GM04504 (cell line): ENCODE data around the gene SH2B3.

Experiments used
- DNase-seq: peaks from one replicate; pipeline ENCODE4 v3.0.0-alpha.2; 2012; ENCODE audit warnings: low read depth

Gene SH2B3

GRCh38 chr12:111428728-111429175 lies 23.0 kb downstream of the SH2B3 start:
- no peak for DNase-seq

- DNase-seq: no peak
Observed at GRCh38 chr12:111429828-111430432, 24.2 kb downstream of the SH2B3 start.

DNA sequence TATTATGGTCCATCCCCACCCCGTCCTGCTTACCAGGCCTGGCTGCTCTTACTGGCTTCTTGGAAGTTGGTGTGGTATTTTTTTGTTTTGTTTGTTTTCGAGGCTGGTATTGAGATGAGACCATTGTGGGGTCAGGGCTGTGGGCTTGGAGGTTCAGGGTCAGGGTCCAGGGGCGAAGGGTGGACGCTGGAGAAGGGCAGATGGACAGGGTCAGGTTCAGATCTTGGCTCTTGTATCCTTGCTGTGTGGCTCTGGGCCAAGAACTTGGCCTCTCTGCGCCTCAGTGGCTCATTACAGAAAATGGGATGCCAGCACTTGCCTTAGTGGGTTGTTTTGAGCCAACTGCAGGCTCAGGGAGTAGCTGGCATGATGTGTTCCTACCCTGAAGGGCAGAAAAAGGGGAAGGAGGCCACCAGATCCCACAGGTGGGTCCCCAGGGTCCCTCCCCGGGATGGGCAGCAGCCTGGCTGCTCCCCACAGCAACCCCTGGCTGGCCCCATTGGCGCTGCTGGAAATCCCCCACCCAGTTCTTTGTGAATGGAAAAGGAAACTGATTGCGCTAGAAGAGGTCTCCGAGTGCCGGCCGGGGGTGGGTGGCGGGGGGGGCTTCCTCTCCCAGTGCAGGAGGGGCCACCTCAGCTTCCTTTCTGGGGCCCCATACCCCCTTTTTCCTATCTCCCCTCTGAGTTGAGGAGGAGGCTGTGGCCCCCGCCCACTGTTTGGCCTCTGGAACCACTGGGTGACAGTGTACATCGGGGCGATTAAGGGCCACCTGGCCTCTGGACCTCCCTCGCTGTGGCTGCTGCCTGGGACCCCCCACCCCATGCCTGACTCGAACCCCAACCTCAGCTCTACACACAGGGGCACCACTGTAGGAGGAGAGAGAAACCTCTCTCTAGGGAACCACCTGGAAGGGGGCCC lies 25.0 kb downstream of the SH2B3 start:
- no peak for DNase-seq

DNA sequence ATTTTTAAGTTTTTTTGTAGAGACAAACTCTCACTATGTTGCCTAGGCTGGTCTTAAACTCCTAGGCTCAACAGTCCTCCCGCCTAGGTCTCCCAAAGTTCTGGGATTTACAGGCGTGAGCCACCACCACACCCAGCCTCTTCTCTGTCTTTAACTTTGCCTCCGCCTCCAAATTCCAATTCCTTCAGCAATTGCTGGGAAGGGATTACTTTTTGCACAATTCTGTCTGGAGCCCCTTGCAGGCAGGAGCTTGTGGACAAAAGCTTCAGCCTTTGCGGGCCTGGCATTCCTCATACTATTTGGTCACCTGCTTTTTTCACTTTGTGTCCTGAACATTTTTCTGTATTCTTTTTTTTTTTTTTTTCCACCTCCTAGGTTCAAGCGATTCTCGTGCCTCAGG lies 26.0 kb downstream of the SH2B3 start:
- no peak for DNase-seq

- DNase-seq: no peak
Observed at GRCh38 chr12:111434049-111434448, 28.3 kb downstream of the SH2B3 start.

DNA sequence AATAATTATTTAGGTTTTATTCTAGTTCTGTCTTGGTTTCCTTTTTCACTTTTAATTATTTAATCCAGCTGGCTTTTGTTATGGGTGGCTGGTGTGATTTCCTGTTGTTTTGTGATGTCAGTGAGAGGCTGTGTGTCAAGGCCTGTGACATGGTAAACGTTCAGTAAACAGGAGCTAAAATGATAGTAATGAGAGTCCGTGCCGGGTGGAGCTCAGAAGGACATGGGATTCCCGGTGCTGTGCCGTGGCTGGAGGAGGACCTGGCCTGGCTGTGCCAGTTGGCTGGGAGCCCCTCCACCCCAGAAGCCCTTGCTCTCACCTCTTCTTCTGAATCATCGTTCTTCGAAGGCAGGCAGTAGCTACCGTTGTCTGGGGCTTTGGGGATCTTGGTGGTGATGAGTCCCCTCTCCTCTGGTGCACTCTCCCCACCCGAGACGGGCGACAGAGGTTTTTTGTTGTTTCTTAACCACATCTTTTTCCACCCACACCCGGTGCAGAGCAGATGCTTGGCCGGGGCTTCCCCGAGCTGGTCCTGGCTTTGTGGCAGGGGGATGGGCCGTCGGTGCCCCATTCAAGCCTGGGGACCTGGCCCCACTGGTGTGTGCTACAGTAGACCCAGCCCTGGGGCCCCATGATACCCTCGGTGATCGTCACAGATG lies 29.1 kb downstream of the SH2B3 start:
- DNase-seq: no peak

GRCh38 chr12:111435661-111436201 lies 30.0 kb downstream of the SH2B3 start:
- no peak for DNase-seq

GRCh38 chr12:111436266-111436665 lies 30.5 kb downstream of the SH2B3 start:
- DNase-seq: no peak

GRCh38 chr12:111436811-111437210 lies 31.1 kb downstream of the SH2B3 start:
- DNase-seq: no peak

DNA sequence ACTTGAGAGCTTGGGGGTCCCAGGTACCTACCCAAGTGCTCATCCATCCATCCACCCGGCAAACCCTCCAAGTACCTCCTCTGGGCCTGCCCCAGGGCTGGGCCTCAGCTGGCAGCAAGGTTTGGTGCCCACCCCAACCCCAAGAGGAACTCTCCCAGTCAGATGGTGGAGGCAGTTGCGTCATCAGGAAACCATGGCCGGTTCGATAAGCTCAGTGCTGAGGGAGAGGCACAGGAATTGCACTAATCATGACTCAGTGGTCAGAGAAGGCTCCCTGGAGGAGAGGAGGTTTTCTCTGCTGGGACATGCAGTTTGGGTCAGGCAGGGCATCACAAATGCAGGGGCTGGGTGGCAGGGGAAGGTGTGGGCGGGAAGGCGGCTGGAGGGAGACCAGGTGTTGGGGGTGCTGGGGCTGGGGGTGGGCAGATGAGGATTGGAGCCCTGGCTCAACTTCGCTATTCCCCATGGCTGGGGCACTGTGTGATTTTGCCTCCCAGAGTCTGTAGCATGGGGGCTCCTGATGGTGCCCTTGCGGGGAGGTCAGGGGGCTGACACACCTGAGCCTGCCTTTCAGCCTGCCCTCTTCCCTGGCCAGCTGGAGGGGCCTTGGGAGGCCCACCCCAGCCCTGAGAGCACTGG lies 32.2 kb downstream of the SH2B3 start:
- DNase-seq: peak; percentile 47

DNA sequence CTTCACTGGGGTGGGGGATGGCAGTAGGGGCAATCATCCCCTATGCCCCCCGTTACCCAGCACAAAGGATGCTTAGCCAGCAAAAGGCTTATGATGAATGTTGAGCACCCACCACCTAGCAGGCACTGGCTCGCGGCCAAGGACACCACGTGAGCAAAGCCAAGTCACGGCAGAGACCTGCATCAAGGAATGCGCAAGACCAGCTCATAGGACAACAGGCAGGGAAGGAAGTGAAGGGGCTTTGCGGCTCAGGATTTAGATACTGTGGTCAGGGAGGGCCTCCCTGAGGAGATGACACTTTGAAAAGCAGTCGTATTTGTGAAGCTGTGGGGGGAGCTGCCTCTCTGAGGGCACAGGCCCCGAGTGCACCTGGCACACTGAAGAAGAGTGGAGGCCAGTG lies 32.8 kb downstream of the SH2B3 start:
- DNase-seq: no peak

GRCh38 chr12:111439657-111440151 lies 34.0 kb downstream of the SH2B3 start:
- no peak for DNase-seq

DNA sequence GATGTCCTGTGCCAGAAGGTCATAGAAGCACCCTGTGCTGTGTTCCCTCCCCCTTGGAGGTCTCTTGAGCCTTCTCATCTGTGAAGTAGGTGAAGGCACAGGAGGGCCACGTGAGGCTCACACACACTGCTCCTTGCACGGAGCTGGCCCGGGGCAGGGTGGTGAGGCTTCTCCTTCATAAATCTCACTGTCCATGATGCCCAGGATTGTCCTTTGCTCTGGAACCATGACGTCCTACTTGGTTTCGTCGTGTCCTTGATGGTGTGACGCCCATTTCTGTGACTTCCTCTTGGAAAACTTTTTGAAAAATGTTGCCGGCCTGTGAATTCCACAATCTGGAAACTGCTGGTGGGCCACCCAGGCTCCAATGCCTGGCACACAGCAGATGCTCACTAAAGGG lies 34.4 kb downstream of the SH2B3 start:
- DNase-seq: no peak

- no peak for DNase-seq
Observed at GRCh38 chr12:111440631-111441030, 34.9 kb downstream of the SH2B3 start.

DNA sequence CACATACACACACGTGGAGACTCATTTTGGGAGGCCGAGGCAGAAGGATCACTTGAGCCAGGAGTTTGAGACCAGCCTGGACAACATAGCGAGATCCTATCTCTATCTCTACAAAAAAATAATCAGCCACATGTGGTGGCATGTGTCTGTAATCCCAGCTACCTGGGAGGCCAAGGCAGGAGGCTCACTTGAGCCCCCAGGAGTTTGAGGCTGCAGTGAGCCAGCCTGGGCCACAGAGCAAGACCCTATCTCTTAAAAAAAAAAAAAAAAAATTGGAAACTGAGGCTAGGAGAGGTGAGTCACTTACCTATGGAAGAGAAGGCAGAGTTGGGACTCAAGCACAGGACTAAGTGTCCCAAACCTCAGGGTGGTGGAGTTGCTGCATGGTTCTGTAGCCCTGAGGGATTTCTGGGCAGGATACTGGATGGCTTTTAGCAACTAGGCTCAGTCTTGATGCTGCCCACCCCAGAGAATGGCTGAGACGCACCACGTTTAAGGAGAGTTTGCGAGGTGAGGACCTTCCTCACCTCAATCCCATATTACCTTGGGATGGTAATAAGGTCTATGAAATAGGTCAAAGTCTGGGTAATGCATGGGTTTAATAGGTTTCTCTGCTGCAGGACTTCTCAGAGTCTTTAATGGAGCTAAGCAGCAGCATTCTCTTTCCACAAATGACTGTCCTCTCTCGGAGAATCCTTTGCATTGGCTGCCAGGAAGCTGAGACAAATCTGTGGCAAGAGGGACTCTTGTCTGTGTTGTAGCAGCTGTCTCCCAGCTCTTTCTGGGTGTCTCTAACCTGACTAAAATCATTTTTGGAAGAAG lies 35.6 kb downstream of the SH2B3 start:
- no peak for DNase-seq

- DNase-seq: no peak
Observed at GRCh38 chr12:111442301-111443045, 36.8 kb downstream of the SH2B3 start.

DNA sequence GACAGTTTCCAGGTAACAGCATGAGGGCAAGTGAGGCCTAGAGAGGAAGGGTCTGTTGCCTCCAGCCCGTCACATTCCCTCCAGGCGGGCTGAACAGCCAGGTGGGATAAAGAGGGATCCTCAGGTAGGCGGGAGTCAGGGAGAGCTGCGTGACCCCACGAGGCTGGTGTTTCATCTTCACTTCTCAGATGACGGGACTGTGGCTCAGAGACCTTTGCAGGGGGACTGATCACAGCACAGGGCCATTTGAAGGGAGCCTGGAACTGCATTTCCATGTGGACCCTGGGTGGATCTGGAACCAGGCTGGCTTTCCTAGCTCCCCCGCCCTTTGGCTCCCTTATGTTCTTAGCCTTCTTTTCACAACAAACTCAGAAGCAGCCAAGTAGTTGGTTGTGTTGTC lies 37.4 kb downstream of the SH2B3 start:
- no peak for DNase-seq

DNA sequence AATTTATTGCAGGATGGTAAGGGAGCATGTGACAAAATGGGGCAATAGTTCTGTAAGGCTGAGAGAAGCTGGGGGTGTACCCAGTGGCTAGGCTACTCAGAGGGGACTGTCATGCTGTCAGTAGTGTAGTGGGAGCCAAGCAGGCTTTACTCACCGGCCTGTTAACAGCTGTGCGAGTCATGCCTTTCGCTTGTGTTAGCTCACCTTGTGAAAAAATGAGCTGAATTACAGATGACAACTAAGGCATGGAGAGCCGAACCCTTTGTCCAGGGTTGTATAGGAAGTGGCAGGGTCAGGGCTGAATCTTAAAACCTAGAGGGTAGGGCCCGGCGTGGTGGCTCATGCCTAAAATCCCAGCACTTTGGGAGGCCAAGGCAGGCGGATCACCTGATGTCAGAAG lies 37.9 kb downstream of the SH2B3 start:
- DNase-seq: no peak

DNA sequence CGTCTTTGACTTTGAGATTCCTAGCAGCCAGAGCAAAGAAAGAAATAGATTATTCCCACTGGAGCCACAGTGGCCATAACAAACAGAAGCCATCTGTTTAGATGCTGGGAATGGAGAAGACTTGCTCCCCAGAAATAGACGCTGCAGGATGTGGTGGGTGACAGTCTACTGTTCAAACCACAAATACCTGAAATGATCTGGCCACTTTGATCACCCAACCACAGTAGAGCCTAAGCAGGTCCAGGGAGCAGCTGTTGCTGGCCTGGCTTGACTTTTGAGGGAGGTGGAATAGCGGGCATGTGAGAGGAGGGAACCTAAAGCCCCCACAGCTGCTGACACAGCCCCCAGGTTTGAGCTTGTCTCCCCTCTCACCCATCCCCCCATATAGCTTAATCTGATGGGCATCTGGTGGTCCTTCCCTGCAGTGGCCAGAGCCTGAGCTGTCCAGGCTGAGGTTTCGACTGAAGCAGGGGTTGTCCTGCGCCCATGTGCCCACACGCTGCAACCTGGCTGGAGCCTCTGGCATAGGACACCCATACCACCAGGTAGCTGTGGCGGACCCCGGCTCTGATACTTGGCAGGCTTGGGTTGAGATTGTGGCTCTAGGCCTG lies 38.7 kb downstream of the SH2B3 start:
- no peak for DNase-seq
